DND-41 (cell line): ENCODE data around the gene PLCL1.

Source experiments
- ATAC-seq: fragments of 200-7000 bp; cut with Tn5 transposase; 3 replicates; pipeline ENCODE4 v1.9.1; 2021; ENCODE audit warnings: low read depth; ENCODE audit not compliant: insufficient read depth
- DNase-seq: peaks from one replicate; pipeline ENCODE4 v3.0.0-alpha.2; 2020
- H2AFZ ChIP-seq: 2 replicates; pipeline ENCODE4 v1.6.0; 2012; ENCODE audit warnings: low read depth, low read length
- H3K27ac ChIP-seq: 2 replicates; pipeline ENCODE4 v1.5.1; 2012; ENCODE audit warnings: low read length, inconsistent platforms
- H3K27me3 ChIP-seq: fragments of 200-600 bp; sonication (generic); 2 replicates; pipeline ENCODE4 v1.6.0; 2012; ENCODE audit warnings: low read length, mild to moderate bottlenecking, inconsistent platforms; ENCODE audit not compliant: insufficient read depth, poor library complexity
- H3K36me3 ChIP-seq: 2 replicates; pipeline ENCODE4 v1.5.1; 2012; ENCODE audit warnings: low read length, inconsistent platforms; ENCODE audit not compliant: insufficient read depth
- H3K4me1 ChIP-seq: 2 replicates; pipeline ENCODE4 v1.5.1; 2012; ENCODE audit warnings: mild to moderate bottlenecking, low read length; ENCODE audit not compliant: insufficient read depth
- H3K4me2 ChIP-seq: 2 replicates; pipeline ENCODE4 v1.6.0; 2012; ENCODE audit warnings: mild to moderate bottlenecking, moderate library complexity, low read length, inconsistent platforms; ENCODE audit not compliant: insufficient read depth
- H3K4me3 ChIP-seq, 2 experiments: fragments of 200-600 bp in 1 of 2; shearing (Covaris generic) in 1 of 2; 2 replicates each; pipeline ENCODE4 v1.5.1; 2012 to 2016; ENCODE audit warnings: inconsistent platforms in 2 of 2, low read length in 2 of 2, mild to moderate bottlenecking in 2 of 2, low read depth in 1 of 2, moderate library complexity in 1 of 2
- H3K79me2 ChIP-seq: 2 replicates; pipeline ENCODE4 v1.6.0; 2012; ENCODE audit warnings: low read length, inconsistent platforms; ENCODE audit not compliant: insufficient read depth
- H3K9ac ChIP-seq: 2 replicates; pipeline ENCODE4 v1.6.0; 2012; ENCODE audit warnings: low read depth, mild to moderate bottlenecking, inconsistent platforms, low read length, moderate library complexity
- H3K9me3 ChIP-seq: 2 replicates; pipeline ENCODE4 v1.5.1; 2012; ENCODE audit warnings: low read length, moderate library complexity, mild to moderate bottlenecking, inconsistent platforms; ENCODE audit not compliant: insufficient read depth, severe bottlenecking
- H4K20me1 ChIP-seq: 2 replicates; pipeline ENCODE4 v1.6.0; 2012; ENCODE audit warnings: low read length; ENCODE audit not compliant: insufficient read depth
- CTCF ChIP-seq: IDR thresholded peaks from 2 replicates; pipeline ENCODE4 v1.5.1; 2012; ENCODE audit warnings: borderline replicate concordance, low read length, moderate library complexity, mild to moderate bottlenecking; ENCODE audit not compliant: poor library complexity, severe bottlenecking; ENCODE audit errors: extremely low read depth
- EZH2 ChIP-seq: IDR thresholded peaks from 3 replicates; pipeline ENCODE4 v1.6.1; 2012; ENCODE audit warnings: borderline replicate concordance, low read depth, mild to moderate bottlenecking, moderate library complexity, low read length, inconsistent platforms; ENCODE audit not compliant: severe bottlenecking

PLCL1 gene

GRCh38 chr2:197851451-197851850, 47.1 kb downstream of the PLCL1 start:
- Histone ChIP-seq H3K9me3 (no peaks in the 10 kb centered on the region), H3K4me2 (peak overlapping the region; percentile 53), H2AFZ (no peak overlapping the region), H3K9ac (0 out of 2 replicates have a peak overlapping the region, but pooled peaks have one; percentile 21), H3K4me1 (peaks cover 66% of the 10 kb centered on the region), H3K36me3 (no peaks in the 10 kb centered on the region), H3K27me3 (no peaks in the 10 kb centered on the region), H3K27ac (peak overlapping the region; percentile 80), H3K79me2 (no peaks in the 10 kb centered on the region), H4K20me1 (no peaks in the 10 kb centered on the region), H3K4me3 (0 out of 4 replicates have a peak overlapping the region, but pooled peaks of 1 of the 2 experiments have one; percentile 24)
- no peak for ATAC-seq
- no peak for DNase-seq
- no peak for TF ChIP-seq EZH2
- TF ChIP-seq CTCF: peak; percentile 55

GRCh38 chr2:197852108-197852507, 47.7 kb downstream of the PLCL1 start:
- Histone ChIP-seq H3K4me2 (peak overlapping the region; percentile 53), H2AFZ (no peak overlapping the region; the same call in 1 of the 2 replicates), H3K27me3 (no peaks in the 10 kb centered on the region), H3K36me3 (no peaks in the 10 kb centered on the region), H4K20me1 (no peaks in the 10 kb centered on the region), H3K4me1 (peaks cover 60% of the 10 kb centered on the region), H3K79me2 (no peaks in the 10 kb centered on the region), H3K9me3 (no peaks in the 10 kb centered on the region), H3K4me3 (0 out of 4 replicates have a peak overlapping the region, but pooled peaks of 1 of the 2 experiments have one; percentile 24), H3K27ac (peak overlapping the region; percentile 80), H3K9ac (peak overlapping the region; percentile 21; the same call in 1 of the 2 replicates)
- ATAC-seq (peak; percentile 85), DNase-seq (peak; percentile 84)
- no peak for TF ChIP-seq CTCF

DNA sequence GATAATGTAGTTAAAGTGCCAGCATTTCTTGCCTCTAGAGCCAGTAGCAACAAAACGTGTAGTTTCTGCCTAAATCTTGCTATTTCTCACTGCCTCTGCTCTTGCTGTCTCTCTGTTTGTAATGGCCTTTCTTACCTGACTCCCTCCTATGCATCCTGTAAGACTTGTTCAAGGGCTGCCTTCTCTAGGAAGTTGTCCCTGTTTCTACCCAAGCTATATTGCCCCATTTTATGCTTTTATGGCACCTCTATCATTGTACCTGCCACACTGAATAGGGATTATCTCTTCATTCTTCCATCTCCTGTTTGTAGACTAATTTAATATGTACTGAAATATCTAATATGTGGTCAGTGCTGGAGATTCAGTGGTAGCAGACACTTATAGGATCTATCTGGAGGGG, 49.2 kb downstream of the PLCL1 start:
- Histone ChIP-seq H3K27me3 (no peaks in the 10 kb centered on the region), H3K9ac (no peak overlapping the region), H3K79me2 (no peaks in the 10 kb centered on the region), H3K27ac (no peak overlapping the region), H3K4me2 (no peak overlapping the region), H2AFZ (no peak overlapping the region; the same call in 1 of the 2 replicates), H3K9me3 (no peaks in the 10 kb centered on the region), H3K4me3 (no peak overlapping the region), H4K20me1 (no peaks in the 10 kb centered on the region), H3K4me1 (peaks cover 45% of the 10 kb centered on the region), H3K36me3 (no peaks in the 10 kb centered on the region)
- ATAC-seq (no peak), DNase-seq (no peak)
- TF ChIP-seq EZH2: no peak
- no peak for TF ChIP-seq CTCF
